IMR-90 (cell line): ENCODE data around the gene PAX5. TPM values are rescaled to one million over a fixed set of nuclear protein-coding genes. Genes with fewer than 3 reads are reported as not detected.

Experiments
- ATAC-seq: fragments of 200-7000 bp; cut with Tn5 transposase; 2 replicates; pipeline ENCODE4 v1.9.1; 2020; ENCODE audit warnings: low read depth, mild to moderate bottlenecking, moderate library complexity
- BruUV-seq: library from RNA; stranded (reverse); fragments of 400-500 nt; replicated peaks from 2 replicates; lab custom pipeline; 2021; lab: Mats Ljungman, UMichigan
- CTCF ChIA-PET: fragments of 300-600 bp; formaldehyde crosslinking; extraction: SDS; loops from one replicate; lab custom pipeline; 2021; ENCODE audit warnings: antibody characterized with exemption; lab: Yijun Ruan, JAX
- POLR2A ChIA-PET: fragments of 300-600 bp; sonication (Branson Sonifier 250); formaldehyde crosslinking; loops from one replicate; lab custom pipeline; 2022; ENCODE audit warnings: antibody characterized with exemption; ENCODE audit not compliant: unreplicated experiment; lab: Charles Lee
- DNase-seq: peaks from one replicate; pipeline ENCODE4 v3.0.0; 2013
- H2AFZ ChIP-seq: replicated peaks from 2 replicates; pipeline ENCODE3; 2013; ENCODE audit warnings: low read length, mild to moderate bottlenecking; ENCODE audit not compliant: poor library complexity
- H2AK5ac ChIP-seq: 2 replicates; pipeline ENCODE4 v1.6.1; 2013; ENCODE audit warnings: low read depth, low read length, inconsistent platforms
- H2AK9ac ChIP-seq: replicated peaks from 2 replicates; pipeline ENCODE3; 2013; ENCODE audit warnings: mild to moderate bottlenecking, low read depth, low read length, moderate library complexity; ENCODE audit not compliant: poor library complexity
- H2BK120ac ChIP-seq: 2 replicates; pipeline ENCODE4 v1.6.1; 2013; ENCODE audit warnings: low read depth, low read length, inconsistent platforms
- H2BK15ac ChIP-seq: 3 replicates; pipeline ENCODE4 v1.6.1; 2013; ENCODE audit warnings: low read depth, low read length, inconsistent platforms
- H2BK20ac ChIP-seq: 2 replicates; pipeline ENCODE4 v1.6.1; 2013; ENCODE audit warnings: low read depth, mild to moderate bottlenecking, inconsistent platforms, low read length, moderate library complexity
- H2BK5ac ChIP-seq: 2 replicates; pipeline ENCODE4 v1.6.1; 2013; ENCODE audit warnings: mild to moderate bottlenecking, low read depth, low read length, inconsistent platforms; ENCODE audit not compliant: poor library complexity, severe bottlenecking
- H3K14ac ChIP-seq: replicated peaks from 2 replicates; pipeline ENCODE4 v1.6.1; 2013; ENCODE audit warnings: low read depth, low read length, inconsistent platforms
- H3K18ac ChIP-seq: 2 replicates; pipeline ENCODE4 v1.6.1; 2013; ENCODE audit warnings: low read depth, low read length, control low read depth
- H3K23ac ChIP-seq: 2 replicates; pipeline ENCODE4 v1.6.1; 2013; ENCODE audit warnings: low read depth, low read length, inconsistent platforms
- H3K27ac ChIP-seq: 2 replicates; pipeline ENCODE4 v1.5.1; 2013; ENCODE audit warnings: mild to moderate bottlenecking, control low read depth, low read length; ENCODE audit not compliant: insufficient read depth
- H3K27me3 ChIP-seq: 2 replicates; pipeline ENCODE4 v1.6.1; 2013; ENCODE audit warnings: low read length; ENCODE audit not compliant: control insufficient read depth, insufficient read depth
- H3K36me3 ChIP-seq: 2 replicates; pipeline ENCODE4 v1.6.1; 2013; ENCODE audit warnings: low read length, mixed read lengths; ENCODE audit not compliant: control insufficient read depth, insufficient read depth
- H3K4ac ChIP-seq: 2 replicates; pipeline ENCODE4 v1.6.1; 2013; ENCODE audit warnings: low read depth, low read length, inconsistent platforms
- H3K4me1 ChIP-seq: 2 replicates; pipeline ENCODE4 v1.6.1; 2013; ENCODE audit warnings: low read length, mixed read lengths; ENCODE audit not compliant: control insufficient read depth, insufficient read depth
- H3K4me2 ChIP-seq: 2 replicates; pipeline ENCODE4 v1.6.1; 2013; ENCODE audit warnings: low read depth, mild to moderate bottlenecking, control low read depth, low read length, moderate library complexity
- H3K4me3 ChIP-seq: 2 replicates; pipeline ENCODE4 v1.5.1; 2013; ENCODE audit warnings: low read depth, mild to moderate bottlenecking, control low read depth, low read length, moderate library complexity; ENCODE audit not compliant: insufficient read depth
- H3K56ac ChIP-seq: 2 replicates; pipeline ENCODE4 v1.6.1; 2013; ENCODE audit warnings: low read length, inconsistent platforms; ENCODE audit not compliant: insufficient read depth; ENCODE audit errors: extremely low read depth
- H3K79me1 ChIP-seq, 2 experiments: 2 replicates each; pipeline ENCODE4 v1.6.1; 2013; ENCODE audit warnings: low read length in 2 of 2, inconsistent platforms in 1 of 2, low read depth in 1 of 2
- H3K9ac ChIP-seq: 2 replicates; pipeline ENCODE4 v1.6.1; 2013; ENCODE audit warnings: low read depth, low read length, control low read depth
- H3K9me1 ChIP-seq: 2 replicates; pipeline ENCODE4 v1.6.1; 2013; ENCODE audit warnings: low read length, inconsistent platforms; ENCODE audit not compliant: insufficient read depth
- H3K9me3 ChIP-seq: 2 replicates; pipeline ENCODE4 v1.6.1; 2013; ENCODE audit warnings: low read length; ENCODE audit not compliant: control insufficient read depth, insufficient read depth
- H4K20me1 ChIP-seq: 2 replicates; pipeline ENCODE4 v1.6.1; 2013; ENCODE audit warnings: low read length, inconsistent platforms; ENCODE audit not compliant: insufficient read depth
- H4K5ac ChIP-seq: 2 replicates; pipeline ENCODE4 v1.6.1; 2013; ENCODE audit warnings: mild to moderate bottlenecking, low read depth, low read length, control low read depth
- H4K8ac ChIP-seq, 2 experiments: 2 replicates each; pipeline ENCODE4 v1.6.1; 2013; ENCODE audit warnings: low read depth in 2 of 2, low read length in 2 of 2, control low read depth in 1 of 2, inconsistent platforms in 1 of 2
- H4K91ac ChIP-seq: 2 replicates; pipeline ENCODE4 v1.6.1; 2013; ENCODE audit warnings: low read depth, low read length, inconsistent platforms; ENCODE audit not compliant: insufficient read depth
- BHLHE40 ChIP-seq: fragments of 150-350 bp; IDR thresholded peaks from 2 replicates; pipeline ENCODE4 v1.6.1; 2016; ENCODE audit warnings: mild to moderate bottlenecking, low read depth, low read length
- CHD1 ChIP-seq: IDR thresholded peaks from 2 replicates; pipeline ENCODE4 v1.6.1; 2012; ENCODE audit warnings: low read depth, low read length, improper control_type of control experiment
- CTCF ChIP-seq: conservative IDR thresholded peaks from 2 replicates; pipeline ENCODE4 v1.5.1; 2012; ENCODE audit warnings: mild to moderate bottlenecking, low read depth, low read length, improper control_type of control experiment
- FOS ChIP-seq: fragments of 150-350 bp; IDR thresholded peaks from 2 replicates; pipeline ENCODE4 v1.6.1; 2016; ENCODE audit warnings: low read depth, low read length
- MXI1 ChIP-seq: IDR thresholded peaks from 2 replicates; pipeline ENCODE4 v1.6.1; 2012; ENCODE audit warnings: low read depth, mild to moderate bottlenecking, low read length, moderate library complexity, borderline replicate concordance
- POLR2A ChIP-seq: IDR thresholded peaks from 2 replicates; pipeline ENCODE4 v1.6.1; 2012; ENCODE audit warnings: mild to moderate bottlenecking, low read depth, low read length
- RAD21 ChIP-seq: IDR thresholded peaks from 2 replicates; pipeline ENCODE4 v1.6.1; 2012; ENCODE audit warnings: low read length, improper control_type of control experiment
- RFX5 ChIP-seq: IDR thresholded peaks from 2 replicates; pipeline ENCODE4 v1.8.0; 2012; ENCODE audit warnings: low read depth, mild to moderate bottlenecking, low read length, moderate library complexity
- SMC3 ChIP-seq: fragments of 150-350 bp; IDR thresholded peaks from 2 replicates; pipeline ENCODE4 v1.6.1; 2016; ENCODE audit warnings: low read depth, mild to moderate bottlenecking, antibody characterized with exemption, low read length, moderate library complexity
- USF2 ChIP-seq: fragments of 150-350 bp; IDR thresholded peaks from 2 replicates; pipeline ENCODE4 v1.6.1; 2017; ENCODE audit warnings: mild to moderate bottlenecking, antibody characterized with exemption, low read length, low read depth
- WGBS, 2 experiments: methylation state at CpG; one replicate each; pipeline versions ENCODE4 v1.1.5 to v1.1.7; 2013; ENCODE audit warnings: missing lambda C conversion rate in 2 of 2; ENCODE audit not compliant: insufficient read length in 1 of 2; ENCODE audit errors: extremely low coverage in 2 of 2; 5-methylcytosine and 5-hydroxymethylcytosine counted together
- dilution Hi-C: fragments of 300-500 bp; cut with HindIII; formaldehyde crosslinking; loops from one replicate; pipeline ENCODE4 v1.14.3; 2018; ENCODE audit warnings: low sequenced_read_pairs; ENCODE audit not compliant: unreplicated experiment
- in situ Hi-C: fragments of 300-500 bp; cut with MboI; formaldehyde crosslinking; loops from 3 replicates; pipeline ENCODE4 v1.14.3; 2019; ENCODE audit warnings: low sequenced_read_pairs, inconsistent platforms, mixed read lengths
- intact Hi-C: fragments of 100-400 bp; cut with micrococcal nuclease; formaldehyde crosslinking; loops from 2 replicates; pipeline ENCODE4 v1.10.0; 2022
- polyA plus RNA-seq, 3 experiments: library from polyadenylated mRNA; depleted of rRNA; stranded (reverse); fragments of >200 nt; gene quantifications; 2 replicates each; pipeline ENCODE4 v1.2.3, GENCODE V29; 2012; ENCODE audit warnings: low replicate concordance in 1 of 3
- total RNA-seq: library from RNA; depleted of rRNA; stranded (reverse); fragments of >200 nt; gene quantifications from 2 replicates; pipeline ENCODE4 v1.2.3, GENCODE V29; 2012
- TF ChIP-seq, protein P1 (sequence below): fragments of 150-350 bp; IDR thresholded peaks from 2 replicates; pipeline ENCODE4 v1.6.1; 2016; ENCODE audit warnings: low read depth, mild to moderate bottlenecking, low read length, moderate library complexity, borderline replicate concordance

Gene PAX5
- total and polyA plus RNA-seq, 2 of the 4 experiments (the other 2 are of a cell fraction): not detected

GRCh38 chr9:36940500-36940853 is 93.6 kb downstream of the PAX5 start:
- H3K4me1 ChIP-seq: no peaks in the 10 kb centered on the region
- no peak overlapping the region for H3K4me3 ChIP-seq
- H4K91ac ChIP-seq: no peak overlapping the region
- ATAC-seq (no peak), DNase-seq (no peak)
- H2AK5ac ChIP-seq: no peak overlapping the region
- no peak overlapping the region for H2BK5ac ChIP-seq
- H2BK20ac ChIP-seq: no peak overlapping the region
- H3K36me3 ChIP-seq: no peaks in the 10 kb centered on the region
- H3K9me3 ChIP-seq: no peaks in the 10 kb centered on the region
- no peak overlapping the region for H2AFZ ChIP-seq
- no peaks in the 10 kb centered on the region for H3K9me1 ChIP-seq
- no peak overlapping the region for H2BK15ac ChIP-seq
- no peak overlapping the region for H3K14ac ChIP-seq
- no peak overlapping the region for H2AK9ac ChIP-seq
- TF ChIP-seq BHLHE40: no peak
- TF ChIP-seq MXI1: no peak
- TF ChIP-seq CTCF: no peak
- no peak for TF ChIP-seq RAD21
- no peak for TF ChIP-seq RFX5
- no peak for TF ChIP-seq POLR2A
- no peak for TF ChIP-seq SMC3
- TF ChIP-seq, protein P1, sequence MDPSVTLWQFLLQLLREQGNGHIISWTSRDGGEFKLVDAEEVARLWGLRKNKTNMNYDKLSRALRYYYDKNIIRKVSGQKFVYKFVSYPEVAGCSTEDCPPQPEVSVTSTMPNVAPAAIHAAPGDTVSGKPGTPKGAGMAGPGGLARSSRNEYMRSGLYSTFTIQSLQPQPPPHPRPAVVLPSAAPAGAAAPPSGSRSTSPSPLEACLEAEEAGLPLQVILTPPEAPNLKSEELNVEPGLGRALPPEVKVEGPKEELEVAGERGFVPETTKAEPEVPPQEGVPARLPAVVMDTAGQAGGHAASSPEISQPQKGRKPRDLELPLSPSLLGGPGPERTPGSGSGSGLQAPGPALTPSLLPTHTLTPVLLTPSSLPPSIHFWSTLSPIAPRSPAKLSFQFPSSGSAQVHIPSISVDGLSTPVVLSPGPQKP: no peak
- TF ChIP-seq CHD1: no peak
- TF ChIP-seq FOS: no peak
- no peak for TF ChIP-seq USF2
- 33% methylated on average over 6 of the region's 7 CpGs; no CpG with 5 or more reads in 1 of the 2 experiments for WGBS, 2 experiments
- intact Hi-C loops: no loop called here
- H4K8ac ChIP-seq: no peak overlapping the region
- H2BK120ac ChIP-seq: no peak overlapping the region
- dilution Hi-C loops: no loop called here
- H3K4ac ChIP-seq: no peak overlapping the region
- no peaks in the 10 kb centered on the region for H4K20me1 ChIP-seq
- no peak overlapping the region for H3K27ac ChIP-seq
- POLR2A ChIA-PET: no interaction called here
- no peak overlapping the region for H3K23ac ChIP-seq
- H3K27me3 ChIP-seq: peaks cover 48% of the 10 kb centered on the region
- no peak overlapping the region for H3K4me2 ChIP-seq
- no peak overlapping the region for H4K5ac ChIP-seq
- H3K9ac ChIP-seq: no peak overlapping the region
- no peaks in the 10 kb centered on the region for H3K79me1 ChIP-seq
- no peak overlapping the region for H3K18ac ChIP-seq
- no TSS peak for BruUV-seq
- CTCF ChIA-PET: no interaction called here
- in situ Hi-C loops: no loop called here
- H3K56ac ChIP-seq: no peak overlapping the region
